RWPE1 (cell line): Measurements from ENCODE around the gene KCNA2.

Source experiments
- CTCF ChIA-PET: fragments of 350-600 bp; sonication (Branson Sonifier 250); formaldehyde crosslinking; extraction: SDS; loops from one replicate; lab custom pipeline; 2021; lab: Yijun Ruan, JAX
- POLR2A ChIA-PET: fragments of 400-600 bp; formaldehyde crosslinking; extraction: SDS; loops from one replicate; lab custom pipeline; 2020; ENCODE audit warnings: antibody characterized with exemption; ENCODE audit not compliant: low non-redundant PET; lab: Yijun Ruan, JAX
- DNase-seq: peaks from one replicate; pipeline ENCODE4 v3.0.0; 2012; ENCODE audit warnings: low spot score
- H3K27ac ChIP-seq: fragments of 450-650 bp; 2 replicates; pipeline ENCODE4 v1.5.1; 2017
- CTCF ChIP-seq: fragments of 450-650 bp; conservative IDR thresholded peaks from 2 replicates; pipeline ENCODE4 v1.5.1; 2017; ENCODE audit warnings: low read depth, mild to moderate bottlenecking

KCNA2 gene

GRCh38 chr1:110582378-110582777 lies 23.8 kb downstream of the KCNA2 start:
- POLR2A ChIA-PET: no interaction called here
- no peak overlapping the region for H3K27ac ChIP-seq
- CTCF ChIA-PET: interaction anchor here (0.6 kb wide), 1 partner anchor 1777 kb away, joined by 3 read pairs; no protein-coding TSS in a partner anchor
- TF ChIP-seq CTCF: no peak
- no peak for DNase-seq

GRCh38 chr1:110581682-110582145 lies 24.4 kb downstream of the KCNA2 start:
- TF ChIP-seq CTCF: no peak
- ChIA-PET CTCF (interaction anchor here (0.5 kb wide), 1 partner anchor 34 kb away, joined by 3 read pairs; no protein-coding TSS in a partner anchor), POLR2A (no interaction called here)
- no peak overlapping the region for H3K27ac ChIP-seq
- DNase-seq: no peak

GRCh38 chr1:110580244-110580643 lies 25.9 kb downstream of the KCNA2 start:
- TF ChIP-seq CTCF: no peak
- no peak overlapping the region for H3K27ac ChIP-seq
- DNase-seq: no peak
- POLR2A ChIA-PET: no interaction called here
- CTCF ChIA-PET: no interaction called here

- POLR2A ChIA-PET: no interaction called here
- no peak overlapping the region for H3K27ac ChIP-seq
- TF ChIP-seq CTCF: no peak
- CTCF ChIA-PET: interaction anchor here (0.5 kb wide), 1 partner anchor 199 kb away, joined by 4 read pairs; no protein-coding TSS in a partner anchor
- no peak for DNase-seq
These were observed 26.7 kb downstream of the KCNA2 start for GRCh38 chr1:110579460-110579859.

- ChIA-PET CTCF (interaction anchor here (0.7 kb wide), 1 partner anchor 311 kb away, joined by 3 read pairs; no protein-coding TSS in a partner anchor), POLR2A (no interaction called here)
- DNase-seq: no peak
- no peak for TF ChIP-seq CTCF
- no peak overlapping the region for H3K27ac ChIP-seq
These were observed 29.7 kb downstream of the KCNA2 start for GRCh38 chr1:110576441-110576840.

GRCh38 chr1:110573314-110573713 lies 32.8 kb downstream of the KCNA2 start:
- ChIA-PET CTCF (interaction anchor here (0.7 to 1.8 kb wide), 3 partner anchors 18 to 193 kb away, joined by 3 to 5 read pairs (median 3); no protein-coding TSS in a partner anchor), POLR2A (no interaction called here)
- no peak for DNase-seq
- TF ChIP-seq CTCF: no peak
- H3K27ac ChIP-seq: no peak overlapping the region
